Endothelial cell of umbilical vein (primary cell): ENCODE results near the gene RABGGTA. TPM values are rescaled to one million over a fixed set of nuclear protein-coding genes. Genes with fewer than 3 reads are reported as not detected.

Experiments used
- BruUV-seq: library from RNA; stranded (reverse); fragments of 400-500 nt; replicated peaks from 2 replicates; lab custom pipeline; 2021; lab: Mats Ljungman, UMichigan
- CTCF ChIA-PET: fragments of 300-600, 350-600 bp; sonication (Branson Sonifier 250); formaldehyde crosslinking; loops from one replicate; lab custom pipeline; 2021; ENCODE audit warnings: antibody characterized with exemption, inconsistent platforms; lab: Charles Lee
- POLR2A ChIA-PET: fragments of 300-600, 350-600 bp; sonication (Branson Sonifier 250); formaldehyde crosslinking; loops from one replicate; lab custom pipeline; 2021; ENCODE audit warnings: antibody characterized with exemption, inconsistent platforms; lab: Charles Lee
- DNase-seq: peaks from one replicate; pipeline ENCODE4 v3.0.0-alpha.2; 2011; ENCODE audit warnings: low read depth, low spot score
- FAIRE-seq: peaks from 2 replicates; lab custom pipeline; 2011; peaks lifted over from hg19 to GRCh38; lab: Jason Lieb, UNC
- H2AFZ ChIP-seq: 2 replicates; pipeline ENCODE4 v1.6.0; 2012; ENCODE audit warnings: low read depth, low read length, control low read depth, inconsistent platforms
- H3K27ac ChIP-seq: 2 replicates; pipeline ENCODE4 v1.5.1; 2011; ENCODE audit warnings: low read depth, mild to moderate bottlenecking, control low read depth, low read length, moderate library complexity; ENCODE audit not compliant: insufficient read depth
- H3K27me3 ChIP-seq, 2 experiments: 2 replicates each; pipeline versions ENCODE4 v1.6.0 to v1.6.1; 2011; ENCODE audit warnings: low read length in 2 of 2, mixed read lengths in 1 of 2; ENCODE audit not compliant: control insufficient read depth in 2 of 2, insufficient read depth in 2 of 2
- H3K36me3 ChIP-seq, 2 experiments: 2 replicates in 1 of 2; 3 replicates in 1 of 2; pipeline ENCODE4 v1.5.1; 2011; ENCODE audit warnings: low read length in 2 of 2, mild to moderate bottlenecking in 1 of 2, moderate library complexity in 1 of 2; ENCODE audit not compliant: control insufficient read depth in 2 of 2, insufficient read depth in 2 of 2; ENCODE audit errors: extremely low read depth in 1 of 2
- H3K4me1 ChIP-seq: 3 replicates; pipeline ENCODE4 v1.5.1; 2011; ENCODE audit warnings: mild to moderate bottlenecking, low read length; ENCODE audit not compliant: control insufficient read depth, insufficient read depth; ENCODE audit errors: extremely low read depth
- H3K4me2 ChIP-seq: 2 replicates; pipeline ENCODE4 v1.6.1; 2011; ENCODE audit warnings: low read length, control low read depth, mixed read lengths; ENCODE audit not compliant: insufficient read depth
- H3K4me3 ChIP-seq, 3 experiments: fragments of 200-600 bp in 1 of 3; sonication (generic), shearing (Covaris generic) in 1 of 3; replicated peaks in 1 of 3; 2 replicates each; pipeline ENCODE4 v1.5.1; 2011 to 2016; ENCODE audit warnings: control low read depth in 3 of 3, low read length in 3 of 3, mild to moderate bottlenecking in 2 of 3, inconsistent platforms in 1 of 3, low read depth in 1 of 3, moderate library complexity in 1 of 3; ENCODE audit not compliant: insufficient read depth in 1 of 3
- H3K79me2 ChIP-seq: 2 replicates; pipeline ENCODE4 v1.6.0; 2012; ENCODE audit warnings: low read length, inconsistent platforms; ENCODE audit not compliant: control insufficient read depth, insufficient read depth
- H3K9ac ChIP-seq: replicated peaks from 2 replicates; pipeline ENCODE3; 2011; ENCODE audit warnings: low read length, control low read depth; ENCODE audit not compliant: insufficient read depth; ENCODE audit errors: extremely low read depth
- H3K9me1 ChIP-seq: replicated peaks from 3 replicates; pipeline ENCODE4 v1.6.0; 2011; ENCODE audit warnings: mild to moderate bottlenecking, low read length; ENCODE audit not compliant: control insufficient read depth, insufficient read depth; ENCODE audit errors: extremely low read depth
- H3K9me3 ChIP-seq: replicated peaks from 2 replicates; pipeline ENCODE4 v1.5.1; 2012; ENCODE audit warnings: low read length, inconsistent platforms; ENCODE audit not compliant: control insufficient read depth, insufficient read depth
- H4K20me1 ChIP-seq: replicated peaks from 2 replicates; pipeline ENCODE3; 2011; ENCODE audit warnings: mild to moderate bottlenecking, low read length; ENCODE audit not compliant: control insufficient read depth, insufficient read depth; ENCODE audit errors: extremely low read depth
- CTCF ChIP-seq, 2 donors: IDR thresholded peaks; 1 replicate in 1 of 2; 2 replicates in 1 of 2; pipeline ENCODE4 v1.5.1; 2011; ENCODE audit warnings: low read length in 2 of 2, mild to moderate bottlenecking in 2 of 2, moderate library complexity in 2 of 2, control low read depth in 1 of 2, inconsistent platforms in 1 of 2, low read depth in 1 of 2; ENCODE audit not compliant: insufficient read depth in 1 of 2; ENCODE audit errors: extremely low read depth in 1 of 2
- EZH2 ChIP-seq: IDR thresholded peaks from 2 replicates; pipeline ENCODE4 v1.6.1; 2012; ENCODE audit warnings: borderline replicate concordance, low read depth, mild to moderate bottlenecking, moderate library complexity, low read length, inconsistent platforms; ENCODE audit not compliant: severe bottlenecking
- FOS ChIP-seq: IDR thresholded peaks from 2 replicates; pipeline ENCODE4 v1.6.1; 2011; ENCODE audit warnings: mild to moderate bottlenecking, low read length, moderate library complexity, borderline replicate concordance; ENCODE audit not compliant: insufficient read depth
- GATA2 ChIP-seq: IDR thresholded peaks from 2 replicates; pipeline ENCODE4 v1.7.0; 2011; ENCODE audit warnings: low read depth, mild to moderate bottlenecking, moderate library complexity, mixed read lengths, low read length; ENCODE audit not compliant: insufficient read length, insufficient read depth
- JUN ChIP-seq: IDR thresholded peaks from 2 replicates; pipeline ENCODE4 v1.6.1; 2011; ENCODE audit warnings: borderline replicate concordance, low read depth; ENCODE audit not compliant: insufficient read length, insufficient read depth
- MYC ChIP-seq: IDR thresholded peaks from one replicate; pipeline ENCODE4 v1.6.1; 2011; ENCODE audit warnings: mild to moderate bottlenecking, low read depth, low read length
- POLR2A ChIP-seq: IDR thresholded peaks from 2 replicates; pipeline ENCODE4 v1.6.1; 2012; ENCODE audit warnings: low read depth, mild to moderate bottlenecking, control low read depth, low read length
- POLR2AphosphoS5 ChIP-seq: IDR thresholded peaks from 2 replicates; pipeline ENCODE4 v1.6.1; 2012; ENCODE audit warnings: low read depth, mild to moderate bottlenecking, control low read depth, low read length, moderate library complexity; ENCODE audit not compliant: insufficient read depth
- dilution Hi-C: fragments of 300-500 bp; cut with MboI; formaldehyde crosslinking; loops from one replicate; pipeline ENCODE4 v1.15.0; 2019; ENCODE audit warnings: low sequenced_read_pairs; ENCODE audit not compliant: extremely low pct_ligation_motif_present
- intact Hi-C: fragments of 100-400 bp; cut with micrococcal nuclease; formaldehyde crosslinking; loops from one replicate; pipeline ENCODE4 v1.10.0; 2022
- polyA plus RNA-seq, 4 experiments: library from polyadenylated mRNA; depleted of rRNA in 3 of 4; stranded (reverse) in 3 of 4; unstranded in 1 of 4; fragments of >200 nt; gene quantifications; 2 replicates each; pipeline versions ENCODE4 v1.2.1 to v1.2.3, GENCODE V29; 2011 to 2012; ENCODE audit warnings: missing spikeins in 1 of 4
- total RNA-seq: library from RNA; stranded (reverse); gene quantifications from 2 replicates; pipeline ENCODE4 v1.2.3, GENCODE V29; 2021
- TF ChIP-seq, protein P1 (sequence below): IDR thresholded peaks from 2 replicates; pipeline ENCODE4 v1.6.1; 2011; ENCODE audit not compliant: insufficient read depth, insufficient read length

Gene RABGGTA
- total and polyA plus RNA-seq, 2 donors (not counting 3 experiments of a cell fraction or from before 2014, with no cell fraction given), result 29.3 to 80.1 TPM

DNA sequence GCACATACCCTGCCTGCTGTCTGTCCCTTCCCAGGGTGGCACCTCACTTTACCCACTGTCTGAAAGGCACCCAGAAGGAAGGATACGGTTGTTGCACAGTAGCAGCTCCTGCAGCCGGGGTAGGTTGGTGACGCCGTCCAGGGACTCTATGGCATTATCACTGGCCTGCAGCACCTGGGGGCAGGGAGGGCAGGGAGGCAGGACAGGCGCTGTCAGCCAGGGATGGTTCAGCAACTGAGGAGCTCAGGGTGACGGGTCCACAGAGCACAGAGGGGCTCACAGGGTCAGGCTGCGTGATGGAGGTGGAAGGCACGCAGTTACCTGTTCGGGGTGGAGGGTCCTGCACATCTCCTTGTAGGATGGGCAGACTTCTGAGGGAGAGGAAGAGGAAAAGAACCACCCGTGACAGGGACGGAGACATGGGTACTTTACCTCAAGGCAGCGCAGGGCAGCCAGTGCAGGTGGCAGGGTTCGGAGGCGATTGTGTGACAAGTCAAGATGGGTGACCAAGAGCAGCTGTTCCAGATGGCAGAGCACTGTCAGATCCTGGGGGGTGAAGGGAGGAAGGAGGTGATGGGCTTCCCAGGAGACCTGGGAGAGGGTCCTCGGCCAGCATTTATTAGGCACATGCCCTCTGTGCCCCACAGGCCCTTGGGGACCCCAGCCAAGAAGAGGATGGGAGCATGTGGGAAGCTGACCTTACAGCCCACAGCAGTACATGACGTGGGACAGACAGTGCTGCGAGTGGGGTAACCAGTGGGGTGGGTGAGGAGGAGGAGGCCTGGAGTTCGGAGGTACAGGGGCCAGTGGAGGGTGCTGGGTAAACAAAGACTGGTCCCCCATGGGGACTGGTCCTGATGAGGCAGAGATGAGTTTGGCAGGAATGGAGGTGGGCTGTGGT, 4.8 kb downstream of the RABGGTA start:
- Histone ChIP-seq H4K20me1 (no peaks in the 10 kb centered on the region), H3K27ac (no peak overlapping the region), H2AFZ (no peak overlapping the region), H3K4me2 (no peak overlapping the region), H3K36me3 (peaks cover 2 to 21% of the 10 kb centered on the region in 2 experiments), H3K27me3 (no peaks in the 10 kb centered on the region), H3K9me3 (no peaks in the 10 kb centered on the region), H3K9me1 (no peaks in the 10 kb centered on the region), H3K4me3 (no peak overlapping the region), H3K9ac (no peak overlapping the region), H3K4me1 (peaks cover 5% of the 10 kb centered on the region), H3K79me2 (no peaks in the 10 kb centered on the region)
- dilution Hi-C loops, result no loop called here
- BruUV-seq, result no TSS peak
- DNase-seq (no peak), FAIRE-seq (no peak)
- POLR2A ChIA-PET, result interaction anchor here (0.8 kb wide), 1 partner anchor 13 kb away, joined by 3 read pairs; no protein-coding TSS in a partner anchor
- CTCF ChIA-PET, result interaction anchor here (1.5 kb wide), 1 partner anchor 24 kb away, joined by 4 read pairs; no protein-coding TSS in a partner anchor
- no peak for TF ChIP-seq JUN
- TF ChIP-seq POLR2A, result no peak
- no peak for TF ChIP-seq EZH2
- no peak for TF ChIP-seq CTCF (IDR thresholded peaks at IDR 0.05; ENCODE audit: extremely low read depth in 1 of 2, insufficient read depth in 1 of 2, low read depth in 1 of 2, low read length in 2 of 2)
- TF ChIP-seq, protein P1, sequence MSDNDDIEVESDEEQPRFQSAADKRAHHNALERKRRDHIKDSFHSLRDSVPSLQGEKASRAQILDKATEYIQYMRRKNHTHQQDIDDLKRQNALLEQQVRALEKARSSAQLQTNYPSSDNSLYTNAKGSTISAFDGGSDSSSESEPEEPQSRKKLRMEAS, result no peak
- no peak for TF ChIP-seq FOS
- TF ChIP-seq GATA2, result no peak
- TF ChIP-seq MYC, result no peak
- no peak for TF ChIP-seq POLR2AphosphoS5
- intact Hi-C loops, result no loop called here
